SK-N-MC (cell line): ENCODE data around the gene PCDHB5.
"Not testable (repeated sequence)": the region's sequence is repeated elsewhere in the genome, so short reads cannot be mapped to it uniquely, and the experiment has no call there.

ENCODE experiments used
- DNase-seq: peaks from one replicate; pipeline ENCODE4 v3.0.0-alpha.2; 2011; ENCODE audit warnings: low read depth, low spot score
- H3K27ac ChIP-seq: fragments of 200-600 bp; sonication (generic); 2 replicates; pipeline ENCODE4 v1.5.1; 2016; ENCODE audit warnings: mixed run types
- H3K36me3 ChIP-seq: fragments of 200-600 bp; sonication (generic); 2 replicates; pipeline ENCODE4 v1.6.1; 2017; ENCODE audit warnings: antibody characterized with exemption, low read length, mixed read lengths; ENCODE audit not compliant: insufficient read depth
- H3K4me3 ChIP-seq: fragments of 200-600 bp; sonication (generic); 2 replicates; pipeline ENCODE4 v1.5.1; 2016
- H3K9ac ChIP-seq: fragments of 200-600 bp; sonication (generic); 2 replicates; pipeline ENCODE4 v1.8.0; 2017; ENCODE audit warnings: mixed run types, mixed read lengths; ENCODE audit not compliant: insufficient read length
- H3K9me3 ChIP-seq: fragments of 200-600 bp; sonication (generic); 2 replicates; pipeline ENCODE4 v1.6.1; 2017; ENCODE audit warnings: low read depth, mild to moderate bottlenecking, antibody characterized with exemption, low read length, moderate library complexity, mixed read lengths
- EZH2 ChIP-seq: fragments of 200-600 bp; sonication (generic); IDR thresholded peaks from one replicate; pipeline ENCODE4 v1.6.1; 2017; ENCODE audit warnings: antibody characterized with exemption
- FOXP2 ChIP-seq: optimal IDR thresholded peaks from 2 replicates; pipeline ENCODE3; 2011; ENCODE audit warnings: mild to moderate bottlenecking, moderate library complexity; ENCODE audit not compliant: insufficient read depth; ENCODE audit errors: extremely low read length, control extremely low read depth
- POLR2AphosphoS5 ChIP-seq: IDR thresholded peaks from 2 replicates; pipeline ENCODE4 v1.6.1; 2012; ENCODE audit warnings: mild to moderate bottlenecking, low read depth, low read length, borderline replicate concordance

The PCDHB5 gene

DNA sequence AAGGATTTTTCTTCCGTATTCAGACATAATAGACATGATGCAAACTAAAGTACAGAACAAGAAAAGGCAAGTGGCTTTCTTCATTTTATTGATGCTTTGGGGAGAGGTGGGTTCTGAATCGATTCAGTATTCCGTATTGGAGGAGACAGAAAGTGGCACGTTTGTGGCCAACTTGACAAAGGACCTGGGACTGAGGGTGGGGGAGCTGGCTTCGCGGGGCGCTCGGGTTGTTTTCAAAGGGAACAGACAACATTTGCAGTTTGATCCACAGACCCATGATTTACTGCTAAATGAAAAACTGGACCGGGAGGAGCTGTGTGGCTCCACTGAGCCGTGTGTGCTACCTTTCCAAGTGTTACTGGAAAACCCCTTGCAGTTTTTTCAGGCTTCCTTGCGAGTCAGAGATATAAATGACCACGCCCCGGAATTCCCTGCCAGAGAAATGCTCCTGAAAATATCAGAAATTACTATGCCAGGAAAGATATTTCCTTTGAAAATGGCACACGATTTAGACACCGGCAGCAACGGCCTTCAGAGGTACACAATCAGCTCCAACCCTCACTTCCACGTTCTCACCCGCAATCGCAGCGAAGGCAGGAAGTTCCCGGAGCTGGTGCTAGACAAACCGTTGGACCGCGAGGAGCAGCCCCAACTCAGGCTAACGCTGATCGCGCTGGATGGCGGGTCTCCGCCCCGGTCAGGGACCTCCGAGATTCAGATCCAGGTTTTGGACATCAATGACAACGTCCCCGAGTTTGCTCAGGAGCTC is 15.4 kb downstream of the PCDHB5 start:
- H3K4me3 ChIP-seq, result no peak overlapping the region
- TF ChIP-seq EZH2 (no peak), FOXP2 (no peak), POLR2AphosphoS5 (no peak)

DNA sequence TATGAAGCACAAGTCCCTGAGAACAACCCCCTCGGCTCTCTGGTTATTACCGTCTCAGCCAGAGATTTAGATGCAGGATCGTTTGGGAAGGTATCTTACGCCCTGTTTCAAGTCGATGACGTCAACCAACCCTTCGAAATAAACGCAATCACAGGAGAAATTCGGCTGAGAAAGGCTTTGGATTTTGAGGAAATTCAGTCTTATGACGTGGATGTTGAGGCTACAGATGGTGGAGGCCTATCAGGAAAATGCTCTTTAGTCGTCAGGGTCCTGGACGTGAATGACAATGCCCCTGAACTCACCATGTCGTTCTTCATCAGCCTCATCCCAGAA is 16.0 kb downstream of the PCDHB5 start:
- TF ChIP-seq EZH2, result no peak
- no peak for TF ChIP-seq POLR2AphosphoS5
- no peak for TF ChIP-seq FOXP2
- H3K4me3 ChIP-seq, result no peak overlapping the region
- H3K9ac ChIP-seq, result no peak overlapping the region
- 0 out of 2 replicates have a peak, but pooled peaks cover 3% of the 10 kb centered on the region for H3K9me3 ChIP-seq
- no peaks in the 10 kb centered on the region for H3K36me3 ChIP-seq
- no peak for DNase-seq
- no peak overlapping the region for H3K27ac ChIP-seq

More for the DNA sequence above, 15.4 kb downstream of the PCDHB5 start:
- Histone ChIP-seq H3K9me3 (0 out of 2 replicates have a peak, but pooled peaks cover 3% of the 10 kb centered on the region), H3K36me3 (no peaks in the 10 kb centered on the region), H3K9ac (no peak overlapping the region), H3K27ac (no peak overlapping the region)
- DNase-seq, result no peak

GRCh38 chr5:141151632-141152031 is 16.6 kb downstream of the PCDHB5 start:
- H3K9me3 ChIP-seq, DNase-seq, H3K9ac ChIP-seq: not testable (repeated sequence)

DNA sequence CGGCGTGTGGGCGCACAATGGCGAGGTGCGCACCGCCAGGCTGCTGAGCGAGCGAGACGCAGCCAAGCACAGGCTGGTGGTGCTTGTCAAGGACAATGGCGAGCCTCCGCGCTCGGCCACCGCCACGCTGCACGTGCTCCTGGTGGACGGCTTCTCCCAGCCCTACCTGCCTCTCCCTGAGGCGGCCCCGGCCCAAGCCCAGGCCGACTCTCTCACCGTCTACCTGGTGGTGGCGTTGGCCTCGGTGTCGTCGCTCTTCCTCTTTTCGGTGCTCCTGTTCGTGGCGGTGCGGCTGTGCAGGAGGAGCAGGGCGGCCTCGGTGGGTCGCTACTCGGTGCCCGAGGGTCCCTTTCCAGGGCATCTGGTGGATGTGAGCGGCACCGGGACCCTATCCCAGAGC is 17.1 kb downstream of the PCDHB5 start:
- H3K27ac ChIP-seq, DNase-seq, H3K9me3 ChIP-seq, H3K4me3 ChIP-seq, H3K36me3 ChIP-seq, H3K9ac ChIP-seq: not testable (repeated sequence)

More at GRCh38 chr5:141151632-141152031, 16.6 kb downstream of the PCDHB5 start:
- H3K27ac ChIP-seq, H3K4me3 ChIP-seq, H3K36me3 ChIP-seq: not testable (repeated sequence)

DNA sequence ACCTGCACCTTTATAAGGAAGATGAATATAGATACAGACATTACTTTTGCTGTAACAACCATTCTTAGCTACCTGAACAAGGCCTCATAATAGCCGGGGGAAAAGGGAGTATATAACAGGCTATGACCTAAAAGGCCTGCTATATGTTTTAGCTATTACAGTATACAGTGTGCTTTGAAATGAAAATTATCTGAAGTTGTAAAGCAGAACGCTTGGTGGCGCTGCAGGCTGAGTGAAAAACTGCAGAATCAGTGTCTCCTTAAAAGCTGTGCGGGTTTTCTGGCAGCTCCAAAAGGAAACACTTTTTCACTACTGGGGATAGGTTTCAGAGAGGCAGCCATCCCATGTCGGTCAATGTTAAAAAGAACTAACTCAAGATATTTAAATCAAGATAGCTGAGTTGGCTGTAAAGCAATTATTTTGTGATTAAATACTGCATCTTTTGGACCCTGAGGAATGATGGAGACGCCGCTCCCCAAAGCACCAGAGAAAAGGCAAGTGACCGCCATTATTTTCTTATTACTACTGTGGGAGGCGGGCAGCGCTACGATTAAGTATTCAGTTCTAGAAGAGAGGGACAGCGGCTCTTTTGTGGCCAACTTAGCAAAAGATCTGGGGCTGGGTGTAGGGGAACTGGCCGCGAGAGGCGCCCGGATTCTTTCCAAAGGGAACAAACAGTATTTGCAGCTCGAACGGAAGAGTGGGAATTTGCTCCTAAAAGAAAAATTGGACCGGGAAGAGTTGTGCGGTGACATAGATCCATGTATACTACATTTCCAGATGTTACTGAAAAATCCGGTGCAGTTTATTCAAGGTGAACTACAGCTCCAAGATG is 20.8 kb downstream of the PCDHB5 start:
- no peak for DNase-seq
- H3K4me3 ChIP-seq, result no peak overlapping the region
- 0 out of 2 replicates have a peak, but pooled peaks cover 3% of the 10 kb centered on the region for H3K9me3 ChIP-seq
- H3K36me3 ChIP-seq, result no peaks in the 10 kb centered on the region
- no peak overlapping the region for H3K27ac ChIP-seq
- no peak overlapping the region for H3K9ac ChIP-seq
- no peak for TF ChIP-seq FOXP2
- TF ChIP-seq EZH2, result no peak
- TF ChIP-seq POLR2AphosphoS5, result no peak

GRCh38 chr5:141157356-141157755 is 22.4 kb downstream of the PCDHB5 start:
- not testable (repeated sequence) for H3K27ac ChIP-seq, H3K9me3 ChIP-seq, H3K9ac ChIP-seq, DNase-seq, H3K36me3 ChIP-seq, H3K4me3 ChIP-seq

GRCh38 chr5:141157901-141158300 is 22.9 kb downstream of the PCDHB5 start:
- H3K27ac ChIP-seq, H3K9ac ChIP-seq, H3K36me3 ChIP-seq, H3K4me3 ChIP-seq, DNase-seq, H3K9me3 ChIP-seq: not testable (repeated sequence)

DNA sequence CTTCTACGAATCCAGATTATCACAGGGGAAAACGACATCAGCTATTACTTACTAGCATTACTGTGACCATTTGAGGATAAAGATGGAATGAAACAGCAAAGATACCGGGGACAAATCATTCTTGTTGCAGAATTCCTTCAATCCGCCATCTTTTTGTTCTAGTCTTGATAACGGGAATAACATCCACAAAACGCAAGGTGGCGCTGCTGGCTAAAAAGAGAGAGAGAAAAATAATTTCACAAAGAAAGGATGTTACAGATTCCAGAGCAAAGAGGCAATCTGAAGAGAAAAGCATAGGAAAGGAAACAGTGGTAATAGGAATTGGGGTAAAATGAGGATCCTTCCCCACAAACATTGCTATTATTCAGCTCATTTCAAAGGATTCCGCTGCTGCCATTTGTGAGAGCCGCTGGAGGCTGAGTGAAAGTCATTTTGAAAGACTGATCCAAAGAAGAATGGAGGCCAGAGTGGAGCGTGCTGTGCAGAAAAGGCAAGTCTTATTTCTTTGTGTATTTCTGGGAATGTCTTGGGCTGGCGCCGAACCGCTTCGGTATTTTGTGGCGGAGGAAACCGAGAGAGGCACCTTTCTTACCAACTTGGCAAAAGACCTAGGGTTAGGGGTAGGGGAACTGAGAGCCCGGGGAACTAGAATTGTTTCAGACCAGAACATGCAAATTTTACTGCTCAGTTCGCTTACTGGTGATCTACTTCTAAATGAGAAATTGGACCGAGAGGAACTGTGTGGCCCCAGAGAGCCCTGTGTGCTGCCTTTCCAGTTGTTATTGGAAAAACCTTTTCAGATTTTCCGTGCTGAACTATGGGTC is 37.6 kb downstream of the PCDHB5 start, which contains the start of gene PCDHB7:
Gene PCDHB7, plus strand, starts transcription at position 264 of the 824 bp plus-strand sequence. Its CDS starts 192 bp downstream, at position 456.
- Histone ChIP-seq H3K9me3 (no peaks in the 10 kb centered on the region), H3K36me3 (no peaks in the 10 kb centered on the region), H3K27ac (no peak within 1 kb of the TSS), H3K4me3 (peak within 1 kb of the TSS; percentile 26; the same call in 1 of the 2 replicates), H3K9ac (no peak within 1 kb of the TSS)
- TF ChIP-seq FOXP2, result no peak
- TF ChIP-seq POLR2AphosphoS5, result no peak
- TF ChIP-seq EZH2, result no peak
- no peak for DNase-seq

DNA sequence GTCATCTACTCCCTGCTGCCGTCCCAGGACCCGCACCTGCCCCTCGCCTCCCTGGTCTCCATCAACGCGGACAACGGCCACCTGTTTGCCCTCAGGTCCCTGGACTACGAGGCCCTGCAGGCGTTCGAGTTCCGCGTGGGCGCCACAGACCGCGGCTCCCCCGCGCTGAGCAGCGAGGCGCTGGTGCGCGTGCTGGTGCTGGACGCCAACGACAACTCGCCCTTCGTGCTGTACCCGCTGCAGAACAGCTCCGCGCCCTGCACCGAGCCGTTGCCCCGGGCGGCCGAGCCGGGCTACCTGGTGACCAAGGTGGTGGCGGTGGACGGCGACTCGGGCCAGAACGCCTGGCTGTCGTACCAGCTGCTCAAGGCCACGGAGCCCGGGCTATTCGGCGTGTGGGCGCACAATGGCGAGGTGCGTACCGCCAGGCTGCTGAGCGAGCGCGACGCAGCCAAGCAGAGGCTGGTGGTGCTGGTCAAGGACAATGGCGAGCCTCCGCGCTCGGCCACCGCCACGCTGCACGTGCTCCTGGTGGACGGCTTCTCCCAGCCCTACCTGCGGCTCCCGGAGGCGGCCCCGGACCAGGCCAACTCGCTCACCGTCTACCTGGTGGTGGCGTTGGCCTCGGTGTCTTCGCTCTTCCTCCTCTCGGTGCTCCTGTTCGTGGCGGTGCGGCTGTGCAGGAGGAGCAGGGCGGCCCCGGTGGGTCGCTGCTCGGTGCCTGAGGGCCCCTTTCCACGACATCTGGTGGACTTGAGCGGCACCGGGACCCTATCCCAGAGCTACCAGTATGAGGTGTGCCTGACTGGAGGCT is 39.5 kb downstream of the PCDHB5 start:
- not testable (repeated sequence) for H3K4me3 ChIP-seq, H3K9me3 ChIP-seq, H3K9ac ChIP-seq, H3K36me3 ChIP-seq, H3K27ac ChIP-seq, DNase-seq
